ENCODE data around the gene ZNFX1. TPM values are rescaled to one million over a fixed set of nuclear protein-coding genes. Genes with fewer than 3 reads are reported as not detected.

ZNFX1 gene
- polyA plus RNA-seq, 2 of the 4 experiments (the other 2 are of a cell fraction) = 6.0 to 11.5 TPM

DNA sequence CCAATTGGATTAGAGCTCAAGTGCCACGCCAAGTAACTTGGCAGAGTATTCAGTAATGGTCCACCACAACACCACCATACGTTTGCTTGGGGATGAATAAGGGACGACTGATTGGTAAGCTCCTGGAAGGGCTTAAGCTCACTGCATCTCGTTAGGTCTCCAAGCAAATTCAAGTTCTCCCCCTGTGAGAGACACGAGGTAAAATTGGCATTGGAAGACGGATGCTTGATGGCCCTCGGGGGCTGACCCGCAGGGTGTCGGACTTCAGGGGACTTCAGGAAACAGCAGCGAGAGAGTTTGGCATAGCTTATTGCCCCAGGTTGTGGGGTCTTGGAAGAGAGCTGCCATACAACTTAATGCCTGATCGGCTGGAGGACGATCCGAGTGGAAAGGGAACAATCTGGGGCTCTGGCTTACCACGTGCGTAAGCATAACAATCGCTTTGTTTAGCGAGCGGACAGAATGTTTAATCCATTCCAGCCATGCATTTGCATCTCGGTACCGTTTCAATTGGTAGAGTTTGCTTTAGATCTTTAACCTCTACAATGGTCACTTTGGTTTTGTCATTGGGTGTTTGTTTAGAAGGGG, 4.8 kb upstream of the ZNFX1 start:
- H3K4me1 ChIP-seq = peaks cover 63% of the 10 kb centered on the region
- H3K27ac ChIP-seq = peak overlapping the region in 1 of 2 experiments; percentile 98; a peak in 3 of 6 replicates
- TF ChIP-seq POLR2AphosphoS2 (conservative IDR thresholded peaks at IDR 0.05; ENCODE audit: low read length) (peak; percentile 44; the same call in 1 of the 2 replicates), JUN (IDR thresholded peaks at IDR 0.05) (peak in 1 of 2 experiments; percentile 15; a peak in 1 of 5 replicates), ZNF302 (CRISPR knock-in tag; IDR thresholded peaks at IDR 0.05) (no peak), PBX3 (IDR thresholded peaks at IDR 0.05) (no peak), SMC3 (IDR thresholded peaks at IDR 0.05) (no peak), RARB (CRISPR knock-in tag; IDR thresholded peaks at IDR 0.05) (peak; percentile 67; the same call in 1 of the 2 replicates), HOXB13 (CRISPR knock-in tag; IDR thresholded peaks at IDR 0.05; ENCODE audit: low read depth) (0 out of 2 replicates have a peak, but pooled peaks have one; percentile 22), HOXB5 (CRISPR knock-in tag; IDR thresholded peaks at IDR 0.05) (no peak), REST (IDR thresholded peaks at IDR 0.05) (no peak), HOXA7 (CRISPR knock-in tag; IDR thresholded peaks at IDR 0.05) (peak; percentile 9; the same call in 1 of the 2 replicates)
- CTCF ChIA-PET = interaction anchor here (1.0 to 2.1 kb wide), 2 partner anchors 37 to 65 kb away, joined by 3 to 7 read pairs; no protein-coding TSS in a partner anchor
- ATAC-seq (no peak), DNase-seq (ENCODE audit: low read depth in 1 of 2, low spot score in 1 of 2) (no peak), FAIRE-seq (no peak)
- H3K4me2 ChIP-seq = peak overlapping the region; percentile 97
- POLR2A ChIA-PET = interaction anchor here (1.3 to 1.9 kb wide), 2 partner anchors 7 to 9 kb away, joined by 4 read pairs; no protein-coding TSS in a partner anchor
- peak overlapping the region; percentile 92 for H3K4me3 ChIP-seq
- H3K9me3 ChIP-seq = peaks cover 9% of the 10 kb centered on the region; the same call in 2 of the 3 replicates
- 29% methylated on average over 20 of the region's 20 CpGs for WGBS (ENCODE audit: missing lambda C conversion rate)

DNA sequence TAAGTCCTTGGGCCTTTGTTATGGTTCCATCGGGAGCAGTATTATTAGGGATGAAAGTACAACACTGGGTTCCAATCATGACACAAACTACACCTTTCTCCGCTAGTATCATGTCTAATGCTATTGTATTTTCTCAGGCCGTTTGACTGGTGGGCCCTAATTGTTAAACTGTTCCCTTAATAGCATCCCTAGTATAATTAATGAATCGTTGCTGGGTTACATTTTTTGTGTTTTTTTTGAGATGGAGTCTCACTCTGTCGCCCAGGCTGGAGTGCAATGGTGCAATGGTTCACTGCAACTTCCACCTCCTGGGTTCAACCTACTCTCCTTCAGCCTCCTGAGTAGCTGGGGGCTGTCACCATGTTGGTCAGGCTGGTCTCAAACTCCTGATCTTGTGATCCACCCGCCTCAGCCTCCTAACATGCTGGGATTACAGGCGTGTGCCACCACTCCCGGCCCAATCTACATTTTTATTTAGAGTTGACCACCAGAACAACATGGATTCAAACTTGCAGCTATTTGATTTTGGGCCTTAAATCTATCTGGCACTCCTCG, 4.1 kb upstream of the ZNFX1 start:
- Histone ChIP-seq H3K4me2 (peak overlapping the region; percentile 97), H3K4me1 (peaks cover 56% of the 10 kb centered on the region), H3K27ac (peak overlapping the region; percentile 98; a peak in 5 of 6 replicates), H3K4me3 (peak overlapping the region; percentile 92), H3K9me3 (peaks cover 9% of the 10 kb centered on the region; the same call in 2 of the 3 replicates)
- DNase-seq (ENCODE audit: low read depth in 1 of 2, low spot score in 1 of 2) (no peak), ATAC-seq (no peak), FAIRE-seq (no peak)
- ChIA-PET POLR2A (interaction anchor here (1.9 kb wide), 1 partner anchor 8 kb away, joined by 4 read pairs; no protein-coding TSS in a partner anchor), CTCF (interaction anchor here (0.8 to 2.1 kb wide), 4 partner anchors 9 to 202 kb away, joined by 3 to 7 read pairs (median 4); no protein-coding TSS in a partner anchor)
- WGBS (ENCODE audit: missing lambda C conversion rate) = 17% methylated on average over 9 of the region's 9 CpGs
- TF ChIP-seq NFE2L2 (conservative IDR thresholded peaks at IDR 0.05; ENCODE audit: low read length) (no peak), REST (IDR thresholded peaks at IDR 0.05) (peak; percentile 8; the same call in 1 of the 2 replicates), HOXA7 (CRISPR knock-in tag; IDR thresholded peaks at IDR 0.05) (peak; percentile 45; the same call in 1 of the 2 replicates), TP53 (CRISPR knock-in tag; IDR thresholded peaks at IDR 0.05) (peak; percentile 46), POLR2AphosphoS2 (conservative IDR thresholded peaks at IDR 0.05; ENCODE audit: low read length) (no peak; the same call in 1 of the 2 replicates)
